Transverse colon (tissue), 4 donors: ENCODE results near the gene FBXO42. TPM values are rescaled to one million over a fixed set of nuclear protein-coding genes. Genes with fewer than 3 reads are reported as not detected.
A peak's percentile ranks its signal among the peaks of the same experiment; 100 is the strongest.

Experiments
- DNase-seq: peaks from one replicate; pipeline ENCODE4 v3.0.0-alpha.2; 2019
- H3K27ac ChIP-seq, 4 donors: fragments of 200-600 bp; sonication (generic); 2 replicates each; pipeline ENCODE4 v1.5.1; 2016 to 2018; ENCODE audit warnings: inconsistent platforms in 4 of 4
- H3K27me3 ChIP-seq: fragments of 200-600 bp; sonication (generic); 2 replicates; pipeline ENCODE4 v1.5.1; 2017; ENCODE audit warnings: inconsistent platforms
- H3K36me3 ChIP-seq, 4 donors: fragments of 200-600 bp; sonication (generic); 2 replicates each; pipeline ENCODE4 v1.5.1; 2017 to 2019; ENCODE audit warnings: inconsistent platforms in 4 of 4
- H3K4me1 ChIP-seq, 4 donors: fragments of 200-600 bp; sonication (generic); 2 replicates each; pipeline ENCODE4 v1.5.1; 2017 to 2020; ENCODE audit warnings: inconsistent platforms in 4 of 4
- H3K4me3 ChIP-seq, 4 donors: fragments of 200-600 bp; sonication (generic); 1 replicate in 1 of 4; 2 replicates in 3 of 4; pipeline versions ENCODE4 v1.5.1 to v1.6.1; 2017 to 2019; ENCODE audit warnings: inconsistent platforms in 4 of 4
- H3K9me3 ChIP-seq, 2 donors: fragments of 200-600 bp; sonication (generic); 2 replicates each; pipeline ENCODE4 v1.5.1; 2017 to 2019; ENCODE audit warnings: inconsistent platforms in 2 of 2
- EP300 ChIP-seq: sonication (generic); formaldehyde crosslinking; IDR thresholded peaks from one replicate; pipeline ENCODE4 v1.6.1; 2017; ENCODE audit warnings: antibody characterized with exemption, low read depth
- POLR2A ChIP-seq: fragments of 450-650 bp; IDR thresholded peaks from one replicate; pipeline ENCODE4 v1.6.1; 2016; ENCODE audit warnings: antibody characterized with exemption, mild to moderate bottlenecking, moderate library complexity
- POLR2AphosphoS5 ChIP-seq, 3 donors: sonication (generic); formaldehyde crosslinking; IDR thresholded peaks; one replicate each; pipeline ENCODE4 v1.6.1; 2016; ENCODE audit warnings: antibody characterized with exemption in 3 of 3
- WGBS, 2 donors: methylation state at CpG; one replicate each; pipeline ENCODE4 v1.1.5; 2018; ENCODE audit warnings: low coverage in 1 of 2; 5-methylcytosine and 5-hydroxymethylcytosine counted together
- in situ Hi-C, 4 donors: fragments of 200-750 bp; cut with MboI; loops; one replicate each; pipeline versions ENCODE4 v1.15.0 to v1.15.1; 2017; ENCODE audit warnings: low sequenced_read_pairs in 3 of 4, low pct_ligation_motif_present in 1 of 4, low pct_unique_long_range_greater_than_20kb in 1 of 4
- intact Hi-C: fragments of 100-400 bp; cut with DNase I; formaldehyde crosslinking; loops from one replicate; pipeline ENCODE4 v1.15.1; 2023; ENCODE audit warnings: low total_unique reads
- total RNA-seq, 4 donors: library from RNA; depleted of rRNA; stranded (reverse); fragments of >200 nt; gene quantifications; one replicate each; pipeline ENCODE4 v1.1.0, GENCODE V29; 2016
- TF ChIP-seq, protein P1 (sequence below), 5 experiments: fragments of 200-600 bp in 3 of 5; fragments of 450-650 bp in 2 of 5; sonication (generic) in 3 of 5; IDR thresholded peaks; 1 replicate in 2 of 5; 2 replicates in 3 of 5; pipeline ENCODE4 v1.5.1; 2016 to 2017; ENCODE audit warnings: antibody characterized with exemption in 5 of 5, inconsistent platforms in 3 of 5, mild to moderate bottlenecking in 2 of 5, moderate library complexity in 1 of 5

Gene FBXO42
- total RNA-seq, 4 donors from 2014 or later = 15.7 to 25.4 (median 18.8) TPM

DNA sequence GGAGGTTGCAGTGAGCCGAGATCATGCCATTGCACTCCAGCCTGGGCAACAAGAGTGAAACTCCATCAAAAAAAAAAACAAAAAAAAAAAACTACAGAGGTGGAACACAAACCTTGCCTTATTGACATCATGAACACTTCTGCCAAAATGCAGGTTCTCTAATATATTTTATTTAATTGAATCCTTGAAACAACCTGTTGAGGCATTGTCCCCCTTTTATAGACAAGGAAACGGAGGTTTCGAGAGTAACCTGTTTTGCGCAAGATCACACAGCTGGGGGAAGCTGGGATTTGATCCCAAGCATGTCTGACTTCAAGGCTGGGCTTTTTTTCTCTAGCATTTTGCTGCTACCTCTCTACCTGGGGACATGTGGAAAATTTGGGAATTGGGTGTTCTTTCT is 17.5 kb upstream of the FBXO42 start:
- WGBS, 2 donors = 94 to 100% methylated on average over 3 to 4 of the region's 4 CpGs
- Histone ChIP-seq H3K27me3 (no peaks in the 10 kb centered on the region), H3K4me1 (peaks cover 20 to 55% (median 33%) of the 10 kb centered on the region in 4 donors), H3K4me3 (no peak overlapping the region), H3K36me3 (no peaks in the 10 kb centered on the region), H3K27ac (no peak overlapping the region), H3K9me3 (no peaks in the 10 kb centered on the region)
- intact Hi-C loops = loop anchor here (10.0 kb wide), 1 partner anchor 295 kb away; the partner anchor contains the start of gene FAM131C
- in situ Hi-C loops = loop anchor here in 2 of 4 donors (10.0 to 25.0 kb wide), 3 partner anchors 158 to 285 kb away; partner anchors contain the start of gene ARHGEF19 (in 1 of the 2)
- no peak for DNase-seq
- TF ChIP-seq EP300 = no peak
- no peak for TF ChIP-seq POLR2A
- no peak for TF ChIP-seq POLR2AphosphoS5 (IDR thresholded peaks at IDR 0.05)
- TF ChIP-seq, protein P1, sequence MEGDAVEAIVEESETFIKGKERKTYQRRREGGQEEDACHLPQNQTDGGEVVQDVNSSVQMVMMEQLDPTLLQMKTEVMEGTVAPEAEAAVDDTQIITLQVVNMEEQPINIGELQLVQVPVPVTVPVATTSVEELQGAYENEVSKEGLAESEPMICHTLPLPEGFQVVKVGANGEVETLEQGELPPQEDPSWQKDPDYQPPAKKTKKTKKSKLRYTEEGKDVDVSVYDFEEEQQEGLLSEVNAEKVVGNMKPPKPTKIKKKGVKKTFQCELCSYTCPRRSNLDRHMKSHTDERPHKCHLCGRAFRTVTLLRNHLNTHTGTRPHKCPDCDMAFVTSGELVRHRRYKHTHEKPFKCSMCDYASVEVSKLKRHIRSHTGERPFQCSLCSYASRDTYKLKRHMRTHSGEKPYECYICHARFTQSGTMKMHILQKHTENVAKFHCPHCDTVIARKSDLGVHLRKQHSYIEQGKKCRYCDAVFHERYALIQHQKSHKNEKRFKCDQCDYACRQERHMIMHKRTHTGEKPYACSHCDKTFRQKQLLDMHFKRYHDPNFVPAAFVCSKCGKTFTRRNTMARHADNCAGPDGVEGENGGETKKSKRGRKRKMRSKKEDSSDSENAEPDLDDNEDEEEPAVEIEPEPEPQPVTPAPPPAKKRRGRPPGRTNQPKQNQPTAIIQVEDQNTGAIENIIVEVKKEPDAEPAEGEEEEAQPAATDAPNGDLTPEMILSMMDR (IDR thresholded peaks at IDR 0.05) = no peak

DNA sequence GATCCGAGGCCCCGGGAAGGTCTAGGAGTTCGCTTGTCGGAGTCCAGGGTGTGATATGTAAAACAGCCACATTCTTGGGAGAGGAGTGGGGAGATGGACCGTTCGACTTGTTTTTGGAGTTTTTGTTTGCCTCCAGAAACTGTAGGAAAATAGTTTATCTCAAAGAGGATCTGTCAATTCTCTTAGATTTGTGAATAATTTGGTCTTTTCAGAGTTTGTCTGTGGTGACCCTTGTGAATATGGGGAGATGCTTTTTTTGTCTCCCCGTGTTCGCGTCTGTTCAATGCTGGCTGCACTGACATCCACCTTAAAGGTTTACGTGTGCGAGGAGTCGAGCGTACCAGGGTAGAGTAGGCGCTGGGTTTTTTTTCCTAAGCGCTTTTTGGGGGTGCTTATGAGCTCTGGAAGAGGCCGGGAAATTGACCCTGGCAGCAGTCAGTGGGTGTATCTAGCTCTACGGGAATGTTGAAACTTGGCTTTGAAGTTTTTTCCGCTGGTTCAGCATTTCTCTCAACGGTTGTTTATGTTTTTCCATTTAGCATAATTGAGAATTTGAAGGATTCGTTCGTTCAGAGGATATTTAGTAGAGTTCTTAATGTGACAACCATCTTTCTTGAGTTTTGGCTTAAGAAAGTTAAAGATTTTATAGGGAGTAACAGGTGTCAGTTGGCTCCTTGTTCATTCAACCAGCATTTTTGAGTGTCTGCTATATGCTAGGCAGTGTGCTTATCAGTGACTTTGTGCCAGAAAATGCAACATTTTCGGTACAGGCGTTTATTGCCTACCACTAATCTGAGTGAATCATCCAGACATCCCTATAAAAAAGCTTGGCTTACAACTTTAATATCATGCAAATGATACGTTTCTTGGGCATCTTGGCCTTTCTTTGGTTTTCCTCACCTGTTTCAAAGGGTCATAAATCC is 15.9 kb upstream of the FBXO42 start:
- in situ Hi-C loops = loop anchor here in 2 of 4 donors (10.0 to 25.0 kb wide), 3 partner anchors 156 to 283 kb away; partner anchors contain the start of gene ARHGEF19 (in 1 of the 2)

DNA sequence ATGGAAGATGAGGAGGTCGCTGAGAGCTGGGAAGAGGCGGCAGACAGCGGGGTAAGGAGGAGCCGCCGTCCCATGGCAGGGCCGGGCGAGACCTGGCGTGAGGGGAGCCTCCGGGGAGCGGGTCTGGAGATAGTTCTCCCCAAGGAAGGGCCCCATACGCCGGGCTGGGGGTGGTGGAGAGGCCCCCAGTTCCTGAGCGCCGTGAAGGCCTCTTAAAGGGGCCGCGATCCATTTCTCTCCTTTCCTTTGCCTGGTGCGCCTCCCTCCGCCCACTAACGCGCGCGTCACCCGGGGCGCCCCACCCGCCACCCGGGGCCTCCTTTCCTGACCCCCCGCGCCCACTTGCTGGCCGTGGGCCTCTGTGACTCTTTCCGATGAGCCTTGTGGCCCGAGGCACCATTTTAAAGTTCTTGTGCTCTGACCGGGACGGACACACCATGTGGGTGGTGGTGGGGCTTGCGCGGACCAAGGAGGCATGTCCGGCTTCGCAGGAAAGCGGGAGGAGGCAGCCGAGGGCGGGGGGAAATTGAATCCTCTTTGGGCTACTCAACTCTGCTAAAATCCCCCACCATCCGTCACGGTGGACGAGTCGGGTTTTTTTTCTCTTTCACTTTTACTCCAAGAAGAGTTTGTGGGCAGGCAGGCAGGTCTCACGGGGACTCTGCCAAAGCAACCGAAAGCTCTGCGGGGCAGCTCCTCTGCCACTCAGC is 15.1 kb upstream of the FBXO42 start:
- Histone ChIP-seq H3K4me3 (peak overlapping the region; percentile 62 to 90 (median 73)), H3K9me3 (no peaks in the 10 kb centered on the region), H3K27ac (peak overlapping the region; percentile 93 to 98 (median 98)), H3K27me3 (no peaks in the 10 kb centered on the region), H3K36me3 (no peaks in the 10 kb centered on the region), H3K4me1 (peaks cover 8 to 39% (median 24%) of the 10 kb centered on the region in 4 donors)
- WGBS, 2 donors = 1% methylated on average over 44 of the region's 47 CpGs; no CpG with 5 or more reads in 1 of the 2 donors
- no peak for TF ChIP-seq EP300
- peak in 2 of 3 donors; percentile 90 for TF ChIP-seq POLR2AphosphoS5 (IDR thresholded peaks at IDR 0.05)
- TF ChIP-seq, protein P1 (IDR thresholded peaks at IDR 0.05) = peak in 1 of 5 experiments; percentile 2
- peak; percentile 91 for TF ChIP-seq POLR2A
- intact Hi-C loops = loop anchor here (10.0 kb wide), 1 partner anchor 293 kb away; the partner anchor contains the start of gene FAM131C
- peak; percentile 86 for DNase-seq
- in situ Hi-C loops = loop anchor here in 2 of 4 donors (10.0 to 25.0 kb wide), 3 partner anchors 155 to 283 kb away; partner anchors contain the start of gene ARHGEF19 (in 1 of the 2)

More for the DNA sequence above, 15.9 kb upstream of the FBXO42 start:
- no peak for DNase-seq
- Histone ChIP-seq H3K27ac (peak overlapping the region; percentile 93 to 98 (median 98)), H3K27me3 (no peaks in the 10 kb centered on the region), H3K4me3 (peak overlapping the region; percentile 62 to 90 (median 73)), H3K36me3 (no peaks in the 10 kb centered on the region), H3K4me1 (peaks cover 14 to 47% (median 30%) of the 10 kb centered on the region in 4 donors), H3K9me3 (no peaks in the 10 kb centered on the region)
- 0 to 1% methylated on average over 9 to 24 of the region's 24 CpGs for WGBS, 2 donors
- TF ChIP-seq POLR2AphosphoS5 (IDR thresholded peaks at IDR 0.05) = peak in 1 of 3 donors; percentile 18
- no peak for TF ChIP-seq EP300
- intact Hi-C loops = loop anchor here (10.0 kb wide), 1 partner anchor 293 kb away; the partner anchor contains the start of gene FAM131C

DNA sequence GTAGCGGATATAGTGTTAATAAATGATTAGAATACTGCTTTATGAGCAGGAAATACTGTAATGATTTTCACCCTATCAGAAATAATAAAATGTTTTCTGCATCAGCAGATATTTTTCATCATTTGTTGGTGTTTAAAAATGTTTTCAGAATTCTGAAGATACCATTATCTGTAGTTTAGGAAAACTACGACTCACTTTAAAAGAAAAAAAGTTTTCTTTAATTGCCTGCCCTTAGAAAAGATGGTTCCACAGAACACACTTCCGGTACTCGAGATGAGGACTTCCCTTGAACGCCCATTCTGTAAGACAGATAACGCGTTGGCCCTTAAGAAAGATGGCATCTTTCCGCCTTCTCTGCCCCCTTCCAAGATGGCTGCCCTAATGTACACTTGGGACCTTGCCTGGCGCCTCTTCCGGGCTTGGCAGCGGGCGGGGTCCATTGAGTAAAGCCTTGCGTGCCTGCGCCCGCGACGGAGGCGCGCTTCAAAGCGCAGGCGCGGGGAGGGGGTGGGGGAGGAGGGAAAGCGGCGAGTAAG is 14.5 kb upstream of the FBXO42 start, which contains the start of gene SZRD1:
TSS of gene SZRD1 (plus strand) at position 521 of the 536 bp plus-strand sequence. CDS start 16 bp downstream, outside the sequence.
- Histone ChIP-seq H3K4me1 (peaks cover 2 to 33% (median 18%) of the 10 kb centered on the region in 4 donors), H3K9me3 (no peaks in the 10 kb centered on the region), H3K27ac (peak within 1 kb of the TSS; percentile 93 to 98 (median 98)), H3K27me3 (no peaks in the 10 kb centered on the region), H3K36me3 (no peaks in the 10 kb centered on the region), H3K4me3 (peak within 1 kb of the TSS; percentile 62 to 90 (median 73))
- TF ChIP-seq EP300 (no peak), POLR2AphosphoS5 (IDR thresholded peaks at IDR 0.05) (peak in 1 of 3 donors; percentile 75)
- DNase-seq = peak; percentile 97
- in situ Hi-C loops (loop anchor here in 2 of 4 donors (10.0 to 25.0 kb wide), 3 partner anchors 154 to 282 kb away; partner anchors contain the start of gene ARHGEF19 (in 1 of the 2)), intact Hi-C loops (loop anchor here (10.0 kb wide), 1 partner anchor 292 kb away; the partner anchor contains the start of gene FAM131C)
- WGBS, 2 donors = 3 to 5% methylated on average over 7 to 13 of the region's 24 CpGs
